Measurements from ENCODE around the gene EXOC3L1.

The EXOC3L1 gene

GRCh38 chr16:67170949-67171649 lies 18.8 kb downstream of the EXOC3L1 start:
- H3K14ac ChIP-seq (ENCODE audit: low read length), result no peak overlapping the region
- no peaks in the 10 kb centered on the region for H3K9me3 ChIP-seq (replicated peaks in 1 of 2; ENCODE audit: control insufficient read depth in 2 of 2, insufficient read depth in 1 of 2, low read depth in 1 of 2, low read length in 2 of 2)
- no peak overlapping the region for H2AK5ac ChIP-seq (ENCODE audit: low read depth, low read length)
- no peak overlapping the region for H3K23ac ChIP-seq (ENCODE audit: low read depth, low read length, poor library complexity)
- H3K9ac ChIP-seq (ENCODE audit: low read depth, low read length, poor library complexity), result no peak overlapping the region
- no peak overlapping the region for H3K4ac ChIP-seq (ENCODE audit: low read length)
- no peaks in the 10 kb centered on the region for H3K79me1 ChIP-seq (ENCODE audit: low read depth, low read length)
- no peak for DNase-seq (ENCODE audit: low spot score)
- H3K4me3 ChIP-seq (ENCODE audit: low read length in 2 of 2), result peak overlapping the region; percentile 36 to 54
- no peak overlapping the region for H2BK5ac ChIP-seq (ENCODE audit: low read length)
- H3K4me2 ChIP-seq (ENCODE audit: insufficient read depth, low read length, poor library complexity, severe bottlenecking), result peak overlapping the region; percentile 81
- H4K91ac ChIP-seq (ENCODE audit: low read depth, low read length, poor library complexity), result no peak overlapping the region
- WGBS, 2 donors (ENCODE audit: extremely low coverage in 2 of 2, insufficient read length in 2 of 2, insufficient replicate concordance in 1 of 2), result no CpG with 5 or more reads among the region's 14 CpGs
- peaks cover 38 to 93% (median 43%) of the 10 kb centered on the region in 3 experiments for H3K27me3 ChIP-seq (ENCODE audit: control insufficient read depth in 3 of 3, insufficient read depth in 3 of 3, low read depth in 1 of 3, low read length in 3 of 3)
- H3K27ac ChIP-seq (replicated peaks; ENCODE audit: low read length), result no peak overlapping the region
- peaks cover 0 to 2% of the 10 kb centered on the region in 2 donors for H3K36me3 ChIP-seq (replicated peaks in 1 of 2; ENCODE audit: control insufficient read depth in 2 of 2, insufficient read depth in 2 of 2, low read length in 2 of 2)
- no peak overlapping the region for H4K8ac ChIP-seq (ENCODE audit: low read depth, low read length)
- H3K4me1 ChIP-seq (ENCODE audit: control insufficient read depth in 2 of 2, insufficient read depth in 1 of 2, low read depth in 1 of 2, low read length in 2 of 2), result peaks cover 17 to 22% of the 10 kb centered on the region in 2 donors
- H2AFZ ChIP-seq (ENCODE audit: low read length), result peak overlapping the region; percentile 87
- H2BK15ac ChIP-seq (ENCODE audit: low read length), result no peak overlapping the region
- H3K18ac ChIP-seq (ENCODE audit: low read length), result peak overlapping the region; percentile 20
- no peak overlapping the region for H2BK120ac ChIP-seq (ENCODE audit: low read depth, low read length)
- H2BK12ac ChIP-seq (ENCODE audit: low read length), result no peak overlapping the region

- H3K18ac ChIP-seq (ENCODE audit: low read length), result peak within 1 kb of the TSS; percentile 94
- H3K23ac ChIP-seq (ENCODE audit: low read depth, low read length, poor library complexity), result peak within 1 kb of the TSS; percentile 86
- peaks cover 44 to 94% (median 50%) of the 10 kb centered on the region in 3 experiments for H3K27me3 ChIP-seq (ENCODE audit: control insufficient read depth in 3 of 3, insufficient read depth in 3 of 3, low read depth in 1 of 3, low read length in 3 of 3)
- peak within 1 kb of the TSS; percentile 54 to 72 for H3K4me3 ChIP-seq (ENCODE audit: low read length in 2 of 2)
- peak within 1 kb of the TSS; percentile 81 for H3K4me2 ChIP-seq (ENCODE audit: insufficient read depth, low read length, poor library complexity, severe bottlenecking)
- H3K4ac ChIP-seq (ENCODE audit: low read length), result no peak within 1 kb of the TSS
- WGBS, 2 donors (ENCODE audit: extremely low coverage in 2 of 2, insufficient read length in 2 of 2, insufficient replicate concordance in 1 of 2), result no CpG with 5 or more reads among the region's 50 CpGs
- peak within 1 kb of the TSS; percentile 82 for H2BK15ac ChIP-seq (ENCODE audit: low read length)
- H3K79me1 ChIP-seq (ENCODE audit: low read depth, low read length), result no peaks in the 10 kb centered on the region
- no peak within 1 kb of the TSS for H4K91ac ChIP-seq (ENCODE audit: low read depth, low read length, poor library complexity)
- H2BK12ac ChIP-seq (ENCODE audit: low read length), result peak within 1 kb of the TSS; percentile 87
- peak within 1 kb of the TSS; percentile 71 for H2AK5ac ChIP-seq (ENCODE audit: low read depth, low read length)
- H3K9ac ChIP-seq (ENCODE audit: low read depth, low read length, poor library complexity), result peak within 1 kb of the TSS; percentile 88
- peak within 1 kb of the TSS; percentile 90 for H3K14ac ChIP-seq (ENCODE audit: low read length)
- no peaks in the 10 kb centered on the region for H3K36me3 ChIP-seq (replicated peaks in 1 of 2; ENCODE audit: control insufficient read depth in 2 of 2, insufficient read depth in 2 of 2, low read length in 2 of 2)
- H3K9me3 ChIP-seq (replicated peaks in 1 of 2; ENCODE audit: control insufficient read depth in 2 of 2, insufficient read depth in 1 of 2, low read depth in 1 of 2, low read length in 2 of 2), result peaks cover 0 to 1% of the 10 kb centered on the region in 2 donors
- no peak for DNase-seq (ENCODE audit: low spot score)
- no peak within 1 kb of the TSS for H3K27ac ChIP-seq (replicated peaks; ENCODE audit: low read length)
- peak within 1 kb of the TSS; percentile 87 for H2AFZ ChIP-seq (ENCODE audit: low read length)
- peak within 1 kb of the TSS; percentile 32 for H2BK5ac ChIP-seq (ENCODE audit: low read length)
- H2BK120ac ChIP-seq (ENCODE audit: low read depth, low read length), result peak within 1 kb of the TSS; percentile 83
- H4K8ac ChIP-seq (ENCODE audit: low read depth, low read length), result peak within 1 kb of the TSS; percentile 77
- peaks cover 17 to 22% of the 10 kb centered on the region in 2 donors for H3K4me1 ChIP-seq (ENCODE audit: control insufficient read depth in 2 of 2, insufficient read depth in 1 of 2, low read depth in 1 of 2, low read length in 2 of 2)
Observed at GRCh38 chr16:67170168-67170948, 19.6 kb downstream of the EXOC3L1 start, which contains the start of gene NOL3. NOL3 (plus strand) TSS chr16:67170538.

- peak overlapping the region; percentile 83 for H2BK120ac ChIP-seq (ENCODE audit: low read depth, low read length)
- peak overlapping the region; percentile 71 for H2AK5ac ChIP-seq (ENCODE audit: low read depth, low read length)
- no peak overlapping the region for H3K4ac ChIP-seq (ENCODE audit: low read length)
- no peaks in the 10 kb centered on the region for H3K36me3 ChIP-seq (replicated peaks in 1 of 2; ENCODE audit: control insufficient read depth in 2 of 2, insufficient read depth in 2 of 2, low read length in 2 of 2)
- peaks cover 14 to 23% of the 10 kb centered on the region in 2 donors for H3K4me1 ChIP-seq (ENCODE audit: control insufficient read depth in 2 of 2, insufficient read depth in 1 of 2, low read depth in 1 of 2, low read length in 2 of 2)
- H2AFZ ChIP-seq (ENCODE audit: low read length), result peak overlapping the region; percentile 87
- peak overlapping the region; percentile 31 for H4K8ac ChIP-seq (ENCODE audit: low read depth, low read length)
- no peak overlapping the region for H3K27ac ChIP-seq (replicated peaks; ENCODE audit: low read length)
- no peaks in the 10 kb centered on the region for H3K79me1 ChIP-seq (ENCODE audit: low read depth, low read length)
- no peak for DNase-seq (ENCODE audit: low spot score)
- H4K91ac ChIP-seq (ENCODE audit: low read depth, low read length, poor library complexity), result no peak overlapping the region
- no CpG with 5 or more reads among the region's 24 CpGs for WGBS, 2 donors (ENCODE audit: extremely low coverage in 2 of 2, insufficient read length in 2 of 2, insufficient replicate concordance in 1 of 2)
- H3K9me3 ChIP-seq (replicated peaks in 1 of 2; ENCODE audit: control insufficient read depth in 2 of 2, insufficient read depth in 1 of 2, low read depth in 1 of 2, low read length in 2 of 2), result peaks cover 0 to 4% of the 10 kb centered on the region in 2 donors
- peak overlapping the region; percentile 54 to 72 for H3K4me3 ChIP-seq (ENCODE audit: low read length in 2 of 2)
- H3K14ac ChIP-seq (ENCODE audit: low read length), result peak overlapping the region; percentile 90
- peak overlapping the region; percentile 86 for H3K23ac ChIP-seq (ENCODE audit: low read depth, low read length, poor library complexity)
- peak overlapping the region; percentile 32 for H2BK5ac ChIP-seq (ENCODE audit: low read length)
- H2BK12ac ChIP-seq (ENCODE audit: low read length), result peak overlapping the region; percentile 87
- peaks cover 48 to 94% (median 57%) of the 10 kb centered on the region in 3 experiments for H3K27me3 ChIP-seq (ENCODE audit: control insufficient read depth in 3 of 3, insufficient read depth in 3 of 3, low read depth in 1 of 3, low read length in 3 of 3)
- H3K4me2 ChIP-seq (ENCODE audit: insufficient read depth, low read length, poor library complexity, severe bottlenecking), result peak overlapping the region; percentile 81
- H3K18ac ChIP-seq (ENCODE audit: low read length), result peak overlapping the region; percentile 94
- no peak overlapping the region for H3K9ac ChIP-seq (ENCODE audit: low read depth, low read length, poor library complexity)
- peak overlapping the region; percentile 82 for H2BK15ac ChIP-seq (ENCODE audit: low read length)
Observed at GRCh38 chr16:67169642-67170167, 20.2 kb downstream of the EXOC3L1 start.

Measured in neuronal stem cell (in vitro differentiated cells).